ENCODE results near the gene CERS6. TPM values are rescaled to one million over a fixed set of nuclear protein-coding genes. Genes with fewer than 3 reads are reported as not detected.

Gene CERS6
- total RNA-seq, 1 experiment from 2014 or later, result 30.3 TPM

DNA sequence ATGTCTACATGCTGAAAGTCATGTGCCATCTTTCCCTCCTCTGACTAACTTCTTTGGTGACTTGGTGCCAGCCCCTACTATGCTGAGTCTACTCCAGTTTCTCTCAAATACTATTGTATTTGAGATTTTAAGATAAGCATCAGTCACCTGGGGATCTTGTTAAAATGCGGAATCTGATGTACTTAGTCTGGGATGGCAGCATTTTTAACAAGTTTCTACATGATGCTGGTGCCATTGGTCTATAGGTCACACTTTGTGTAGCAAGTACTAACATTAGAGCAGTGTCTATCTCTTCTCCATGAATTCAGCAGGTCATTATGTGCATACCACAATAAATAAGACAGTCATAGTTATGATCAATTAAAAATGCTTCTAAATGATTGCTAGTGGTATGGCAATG, 106.9 kb downstream of the CERS6 start:
- no peak overlapping the region for H3K4me3 ChIP-seq (ENCODE audit: low read depth in 2 of 2, low read length in 2 of 2)
- intact Hi-C loops (cut with micrococcal nuclease; ENCODE audit: unreplicated experiment) (no loop called here), in situ Hi-C loops (cut with HindIII; ENCODE audit: low pct_unique_long_range_greater_than_20kb, low sequenced_read_pairs) (no loop called here)
- ChIA-PET CTCF (no interaction called here), POLR2A (no interaction called here)
- H3K27ac ChIP-seq (ENCODE audit: low read length), result no peak overlapping the region
- ATAC-seq, result no peak
- DNase-seq (ENCODE audit: low read depth, low spot score), result no peak
- H3K9me3 ChIP-seq (ENCODE audit: control insufficient read depth, insufficient read depth, low read depth, low read length), result no peaks in the 10 kb centered on the region
- TF ChIP-seq POLR2AphosphoS5 (IDR thresholded peaks at IDR 0.05; ENCODE audit: low read depth, low read length), result no peak
- TF ChIP-seq TCF7L2 (IDR thresholded peaks at IDR 0.05; ENCODE audit: low read depth, low read length), result no peak
- TF ChIP-seq, protein P1, sequence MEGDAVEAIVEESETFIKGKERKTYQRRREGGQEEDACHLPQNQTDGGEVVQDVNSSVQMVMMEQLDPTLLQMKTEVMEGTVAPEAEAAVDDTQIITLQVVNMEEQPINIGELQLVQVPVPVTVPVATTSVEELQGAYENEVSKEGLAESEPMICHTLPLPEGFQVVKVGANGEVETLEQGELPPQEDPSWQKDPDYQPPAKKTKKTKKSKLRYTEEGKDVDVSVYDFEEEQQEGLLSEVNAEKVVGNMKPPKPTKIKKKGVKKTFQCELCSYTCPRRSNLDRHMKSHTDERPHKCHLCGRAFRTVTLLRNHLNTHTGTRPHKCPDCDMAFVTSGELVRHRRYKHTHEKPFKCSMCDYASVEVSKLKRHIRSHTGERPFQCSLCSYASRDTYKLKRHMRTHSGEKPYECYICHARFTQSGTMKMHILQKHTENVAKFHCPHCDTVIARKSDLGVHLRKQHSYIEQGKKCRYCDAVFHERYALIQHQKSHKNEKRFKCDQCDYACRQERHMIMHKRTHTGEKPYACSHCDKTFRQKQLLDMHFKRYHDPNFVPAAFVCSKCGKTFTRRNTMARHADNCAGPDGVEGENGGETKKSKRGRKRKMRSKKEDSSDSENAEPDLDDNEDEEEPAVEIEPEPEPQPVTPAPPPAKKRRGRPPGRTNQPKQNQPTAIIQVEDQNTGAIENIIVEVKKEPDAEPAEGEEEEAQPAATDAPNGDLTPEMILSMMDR (IDR thresholded peaks at IDR 0.05), result no peak
- no peak for TF ChIP-seq SIN3A (IDR thresholded peaks at IDR 0.05; ENCODE audit: borderline replicate concordance, insufficient read depth, low read depth, low read length)
- TF ChIP-seq, protein P2, sequence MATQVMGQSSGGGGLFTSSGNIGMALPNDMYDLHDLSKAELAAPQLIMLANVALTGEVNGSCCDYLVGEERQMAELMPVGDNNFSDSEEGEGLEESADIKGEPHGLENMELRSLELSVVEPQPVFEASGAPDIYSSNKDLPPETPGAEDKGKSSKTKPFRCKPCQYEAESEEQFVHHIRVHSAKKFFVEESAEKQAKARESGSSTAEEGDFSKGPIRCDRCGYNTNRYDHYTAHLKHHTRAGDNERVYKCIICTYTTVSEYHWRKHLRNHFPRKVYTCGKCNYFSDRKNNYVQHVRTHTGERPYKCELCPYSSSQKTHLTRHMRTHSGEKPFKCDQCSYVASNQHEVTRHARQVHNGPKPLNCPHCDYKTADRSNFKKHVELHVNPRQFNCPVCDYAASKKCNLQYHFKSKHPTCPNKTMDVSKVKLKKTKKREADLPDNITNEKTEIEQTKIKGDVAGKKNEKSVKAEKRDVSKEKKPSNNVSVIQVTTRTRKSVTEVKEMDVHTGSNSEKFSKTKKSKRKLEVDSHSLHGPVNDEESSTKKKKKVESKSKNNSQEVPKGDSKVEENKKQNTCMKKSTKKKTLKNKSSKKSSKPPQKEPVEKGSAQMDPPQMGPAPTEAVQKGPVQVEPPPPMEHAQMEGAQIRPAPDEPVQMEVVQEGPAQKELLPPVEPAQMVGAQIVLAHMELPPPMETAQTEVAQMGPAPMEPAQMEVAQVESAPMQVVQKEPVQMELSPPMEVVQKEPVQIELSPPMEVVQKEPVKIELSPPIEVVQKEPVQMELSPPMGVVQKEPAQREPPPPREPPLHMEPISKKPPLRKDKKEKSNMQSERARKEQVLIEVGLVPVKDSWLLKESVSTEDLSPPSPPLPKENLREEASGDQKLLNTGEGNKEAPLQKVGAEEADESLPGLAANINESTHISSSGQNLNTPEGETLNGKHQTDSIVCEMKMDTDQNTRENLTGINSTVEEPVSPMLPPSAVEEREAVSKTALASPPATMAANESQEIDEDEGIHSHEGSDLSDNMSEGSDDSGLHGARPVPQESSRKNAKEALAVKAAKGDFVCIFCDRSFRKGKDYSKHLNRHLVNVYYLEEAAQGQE (IDR thresholded peaks at IDR 0.05; ENCODE audit: insufficient read depth in 1 of 2, low read depth in 2 of 2, low read length in 1 of 2), result no peak
- no peaks in the 10 kb centered on the region for H3K27me3 ChIP-seq (ENCODE audit: control insufficient read depth, insufficient read depth, low read length)
- H3K36me3 ChIP-seq (ENCODE audit: control insufficient read depth, insufficient read depth, low read length), result no peaks in the 10 kb centered on the region
- H3K4me1 ChIP-seq (ENCODE audit: control insufficient read depth, insufficient read depth, low read length), result no peaks in the 10 kb centered on the region
- no TSS peak for BruUV-seq (replicated peaks)

DNA sequence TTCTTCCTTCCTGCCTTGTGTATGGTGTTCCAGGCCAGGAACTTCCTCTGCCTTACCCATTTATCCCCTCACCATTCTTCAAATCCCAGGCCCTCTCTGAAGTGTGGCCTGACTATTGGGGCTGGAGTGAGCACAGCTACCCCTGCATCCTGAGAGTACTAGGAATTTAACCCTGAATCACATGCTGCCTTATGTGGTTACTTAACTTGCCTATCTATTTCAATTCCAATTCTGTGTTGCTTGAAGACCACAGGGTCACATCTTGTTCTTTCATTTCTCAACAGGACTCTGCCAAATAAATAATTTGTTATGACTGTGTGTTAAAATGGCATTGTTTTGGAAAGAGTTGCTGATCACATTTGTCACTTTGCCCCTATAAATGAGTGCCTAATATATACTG, 108.6 kb downstream of the CERS6 start:
- in situ Hi-C loops (cut with HindIII; ENCODE audit: low pct_unique_long_range_greater_than_20kb, low sequenced_read_pairs) (no loop called here), intact Hi-C loops (cut with micrococcal nuclease; ENCODE audit: unreplicated experiment) (no loop called here)
- Histone ChIP-seq H3K4me3 (ENCODE audit: low read depth in 2 of 2, low read length in 2 of 2) (no peak overlapping the region), H3K27me3 (ENCODE audit: control insufficient read depth, insufficient read depth, low read length) (no peaks in the 10 kb centered on the region), H3K4me1 (ENCODE audit: control insufficient read depth, insufficient read depth, low read length) (no peaks in the 10 kb centered on the region), H3K9me3 (ENCODE audit: control insufficient read depth, insufficient read depth, low read depth, low read length) (no peaks in the 10 kb centered on the region), H3K36me3 (ENCODE audit: control insufficient read depth, insufficient read depth, low read length) (no peaks in the 10 kb centered on the region), H3K27ac (ENCODE audit: low read length) (no peak overlapping the region)
- ChIA-PET CTCF (no interaction called here), POLR2A (interaction anchor here (0.6 kb wide), 1 partner anchor 279 kb away, joined by 4 read pairs; no protein-coding TSS in a partner anchor)
- TF ChIP-seq, protein P1 (IDR thresholded peaks at IDR 0.05), result no peak
- TF ChIP-seq, protein P2 (IDR thresholded peaks at IDR 0.05; ENCODE audit: insufficient read depth in 1 of 2, low read depth in 2 of 2, low read length in 1 of 2), result no peak
- no peak for TF ChIP-seq POLR2AphosphoS5 (IDR thresholded peaks at IDR 0.05; ENCODE audit: low read depth, low read length)
- TF ChIP-seq SIN3A (IDR thresholded peaks at IDR 0.05; ENCODE audit: borderline replicate concordance, insufficient read depth, low read depth, low read length), result no peak
- no peak for TF ChIP-seq TCF7L2 (IDR thresholded peaks at IDR 0.05; ENCODE audit: low read depth, low read length)
- no TSS peak for BruUV-seq (replicated peaks)
- no peak for DNase-seq (ENCODE audit: low read depth, low spot score)
- ATAC-seq, result no peak
